Activated CD8-positive, alpha-beta memory T cell treated with anti-CD3 and anti-CD28 coated beads, Interleukin-2, amount 50 U/mL, for 1 hour (primary cell): ENCODE measurements around the gene FMR1NB.

Experiments
- DNase-seq: peaks from one replicate; pipeline ENCODE4 v3.0.0-alpha.2; 2020; ENCODE audit errors: extremely low read depth

The FMR1NB gene, protein sequence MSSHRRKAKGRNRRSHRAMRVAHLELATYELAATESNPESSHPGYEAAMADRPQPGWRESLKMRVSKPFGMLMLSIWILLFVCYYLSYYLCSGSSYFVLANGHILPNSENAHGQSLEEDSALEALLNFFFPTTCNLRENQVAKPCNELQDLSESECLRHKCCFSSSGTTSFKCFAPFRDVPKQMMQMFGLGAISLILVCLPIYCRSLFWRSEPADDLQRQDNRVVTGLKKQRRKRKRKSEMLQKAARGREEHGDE

DNA sequence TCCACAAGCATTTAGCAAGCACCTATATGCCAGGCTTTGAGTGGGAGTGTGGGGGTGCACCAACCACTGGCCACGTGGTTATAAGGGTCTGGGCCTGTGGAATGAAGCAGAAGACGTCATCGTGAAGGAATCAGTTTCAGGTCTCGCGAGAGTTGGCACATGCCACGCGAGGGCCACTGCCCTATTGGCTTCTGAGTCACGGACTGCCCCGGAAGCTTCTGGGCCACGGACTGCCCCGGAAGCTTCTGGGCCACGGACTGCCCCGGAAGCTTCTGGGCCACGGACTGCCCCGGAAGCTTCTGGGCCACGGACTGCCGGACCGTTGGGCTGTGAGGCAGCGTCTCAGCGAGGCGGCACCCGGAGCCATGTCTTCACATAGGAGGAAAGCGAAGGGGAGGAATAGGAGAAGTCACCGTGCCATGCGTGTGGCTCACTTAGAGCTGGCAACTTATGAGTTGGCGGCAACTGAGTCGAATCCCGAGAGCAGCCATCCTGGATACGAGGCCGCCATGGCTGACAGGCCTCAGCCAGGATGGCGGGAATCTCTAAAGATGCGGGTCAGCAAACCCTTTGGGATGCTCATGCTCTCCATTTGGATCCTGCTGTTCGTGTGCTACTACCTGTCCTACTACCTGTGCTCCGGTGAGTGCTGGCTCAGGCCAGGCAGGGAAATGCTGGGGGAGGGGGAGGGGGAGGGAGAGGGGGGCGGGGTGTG lies at the start of gene FMR1NB:
Gene FMR1NB (plus strand): TSS at position 300 of the 715 bp plus-strand sequence. CDS start 66 bp downstream, at position 366.
- no peak for DNase-seq

DNA sequence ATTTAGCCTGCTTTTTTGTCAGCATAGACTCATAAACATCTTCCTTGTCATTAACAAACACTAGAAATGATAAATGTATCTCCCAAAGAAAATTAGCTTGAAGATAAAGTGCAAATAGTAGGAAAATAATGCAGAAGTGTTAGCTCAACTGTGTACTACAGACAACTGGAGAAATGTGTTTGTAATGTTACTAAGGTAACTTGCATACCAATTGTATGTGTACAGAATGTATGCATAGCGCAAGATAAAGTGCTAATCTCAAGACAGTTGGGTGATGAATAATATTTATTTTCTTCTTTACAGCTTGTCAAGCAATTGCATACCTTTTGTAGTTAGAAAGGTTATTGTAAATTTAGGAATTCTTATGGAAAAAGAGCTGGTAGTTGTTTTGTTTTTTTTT lies 47.3 kb upstream of the FMR1NB start:
- DNase-seq: no peak

DNA sequence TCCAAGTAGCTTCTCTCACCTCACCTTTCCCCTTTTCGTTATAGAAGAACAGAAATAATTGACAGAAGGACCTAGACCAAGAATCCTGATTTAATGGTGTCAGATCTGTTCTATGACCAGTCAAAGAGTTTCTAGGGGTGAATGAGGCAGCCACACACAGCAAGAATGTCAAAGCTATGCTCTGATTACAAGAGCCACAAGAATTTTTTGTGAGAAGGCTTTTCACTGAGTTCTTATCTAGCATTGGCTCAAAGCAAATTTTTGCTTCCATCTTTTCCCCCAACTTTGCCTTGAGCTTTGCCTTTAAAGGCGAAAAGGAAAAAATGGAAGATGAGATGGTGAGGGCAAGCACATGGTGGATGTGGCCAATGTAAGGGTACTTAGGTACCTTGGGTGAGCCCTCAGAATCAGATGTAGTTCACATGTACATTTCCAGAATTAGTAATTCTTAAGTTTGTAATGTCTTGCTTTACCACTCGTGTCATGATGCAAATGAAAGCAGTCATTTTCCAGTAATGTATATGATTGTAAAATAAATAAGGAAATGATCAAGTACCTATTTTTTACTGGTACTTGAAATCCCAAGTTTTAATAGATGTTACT lies 45.9 kb upstream of the FMR1NB start:
- DNase-seq: no peak

DNA sequence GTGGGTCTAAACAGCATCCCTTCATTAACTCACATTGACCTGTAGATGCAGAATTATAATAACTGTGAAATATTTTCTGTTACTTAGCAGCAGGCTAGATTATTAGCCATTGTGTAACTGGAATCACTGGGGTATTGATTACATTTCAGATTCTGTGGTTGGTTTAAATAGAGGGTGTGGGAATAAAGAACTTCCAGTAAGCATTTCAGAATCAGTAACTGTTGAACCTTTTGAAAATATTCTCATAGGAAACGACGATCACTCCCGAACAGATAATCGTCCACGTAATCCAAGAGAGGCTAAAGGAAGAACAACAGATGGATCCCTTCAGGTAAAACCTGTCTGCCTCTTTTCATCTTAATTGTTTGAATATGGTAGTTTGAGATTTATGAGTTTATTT lies 35.9 kb upstream of the FMR1NB start:
- DNase-seq: no peak

DNA sequence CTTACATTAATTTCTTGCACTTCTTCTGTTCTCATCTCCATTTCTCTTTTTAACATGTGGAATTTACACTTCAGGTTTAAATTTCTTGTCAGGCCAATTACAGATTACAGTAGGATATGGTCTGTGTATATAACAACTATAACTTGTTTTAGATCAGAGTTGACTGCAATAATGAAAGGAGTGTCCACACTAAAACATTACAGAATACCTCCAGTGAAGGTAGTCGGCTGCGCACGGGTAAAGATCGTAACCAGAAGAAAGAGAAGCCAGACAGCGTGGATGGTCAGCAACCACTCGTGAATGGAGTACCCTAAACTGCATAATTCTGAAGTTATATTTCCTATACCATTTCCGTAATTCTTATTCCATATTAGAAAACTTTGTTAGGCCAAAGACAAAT lies 32.6 kb upstream of the FMR1NB start:
- DNase-seq: no peak

DNA sequence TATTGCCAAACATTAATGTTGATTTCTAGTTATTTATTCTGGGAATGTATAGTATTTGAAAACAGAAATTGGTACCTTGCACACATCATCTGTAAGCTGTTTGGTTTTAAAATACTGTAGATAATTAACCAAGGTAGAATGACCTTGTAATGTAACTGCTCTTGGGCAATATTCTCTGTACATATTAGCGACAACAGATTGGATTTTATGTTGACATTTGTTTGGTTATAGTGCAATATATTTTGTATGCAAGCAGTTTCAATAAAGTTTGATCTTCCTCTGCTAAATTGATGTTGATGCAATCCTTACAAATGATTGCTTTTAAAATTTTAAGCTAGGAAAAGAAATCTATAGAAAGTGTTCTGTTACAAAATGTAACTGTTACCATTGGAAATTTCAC lies 30.8 kb upstream of the FMR1NB start:
- no peak for DNase-seq

DNA sequence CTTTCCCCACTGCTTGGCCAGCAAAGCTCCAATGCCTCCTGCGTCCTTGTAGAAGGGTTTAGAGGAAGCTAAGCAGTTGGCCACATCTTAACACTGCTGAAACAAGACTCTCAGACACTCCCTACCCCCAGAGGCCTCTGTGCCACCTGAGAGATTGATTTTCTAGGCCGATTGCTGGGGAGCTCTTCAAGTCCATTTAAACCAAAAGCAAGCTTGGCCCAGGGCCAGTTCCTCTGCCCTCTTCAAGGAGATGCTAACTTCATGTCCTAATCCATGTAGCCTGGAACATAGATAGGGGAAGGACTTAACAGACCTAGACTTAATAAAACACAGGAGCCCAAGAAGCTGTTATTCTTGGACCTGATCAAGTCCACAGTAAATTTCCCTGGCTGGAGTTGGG lies 27.2 kb upstream of the FMR1NB start:
- no peak for DNase-seq

DNA sequence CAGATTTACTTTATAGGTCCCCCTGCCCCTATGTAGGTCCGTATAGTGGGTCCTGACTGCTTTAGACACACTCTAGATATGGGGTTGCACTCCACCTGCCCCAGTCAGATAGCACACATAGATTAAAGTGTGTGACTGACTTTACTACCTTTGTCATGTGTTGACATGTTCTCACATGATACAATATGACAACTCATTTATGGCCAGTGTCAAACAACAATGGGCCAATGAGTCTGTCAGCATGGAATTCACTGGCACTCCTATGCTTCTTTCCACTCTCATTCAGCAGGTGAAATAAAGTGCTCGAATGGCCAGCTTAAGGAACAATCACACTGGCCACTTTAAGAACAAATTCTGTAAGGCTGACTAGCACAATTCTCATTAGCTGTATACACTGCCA lies 23.8 kb upstream of the FMR1NB start:
- no peak for DNase-seq

DNA sequence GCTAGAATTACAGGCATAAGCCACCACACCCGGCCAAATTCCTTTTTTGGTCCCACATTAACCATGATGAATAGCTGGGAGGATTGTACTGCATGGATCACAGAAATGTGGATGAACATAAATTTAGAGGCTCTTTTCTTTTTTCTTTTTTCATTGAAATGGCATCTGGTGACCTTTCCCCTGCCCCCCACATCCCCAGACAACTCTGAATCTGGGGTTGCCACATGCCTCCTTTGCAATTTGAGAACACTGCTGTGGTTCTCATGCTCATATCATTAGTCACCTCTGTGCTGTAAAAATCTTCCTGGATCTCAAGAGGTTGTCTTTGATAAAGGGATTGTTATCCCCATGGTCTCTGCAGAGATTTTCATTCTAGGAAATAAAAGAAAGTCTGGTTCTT lies 22.8 kb upstream of the FMR1NB start:
- no peak for DNase-seq

DNA sequence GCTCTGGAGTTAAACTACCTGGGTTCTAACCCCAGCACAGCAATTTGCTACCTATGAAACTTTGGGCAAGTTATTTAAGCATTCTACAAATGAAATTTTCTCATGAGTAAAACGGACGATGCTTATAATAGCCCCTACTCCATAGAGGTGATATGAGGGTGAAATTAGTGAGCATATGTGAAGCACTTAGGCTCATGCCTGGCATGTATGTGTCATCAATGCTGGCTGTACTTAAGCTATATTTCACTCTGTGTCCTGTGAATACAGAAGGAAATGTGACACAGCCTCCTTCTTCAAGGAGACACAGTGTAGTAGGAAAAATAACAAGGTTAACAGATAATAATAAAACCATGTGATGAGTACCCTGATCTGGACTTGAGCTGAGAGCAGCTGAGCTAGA lies 20.4 kb upstream of the FMR1NB start:
- DNase-seq: no peak

DNA sequence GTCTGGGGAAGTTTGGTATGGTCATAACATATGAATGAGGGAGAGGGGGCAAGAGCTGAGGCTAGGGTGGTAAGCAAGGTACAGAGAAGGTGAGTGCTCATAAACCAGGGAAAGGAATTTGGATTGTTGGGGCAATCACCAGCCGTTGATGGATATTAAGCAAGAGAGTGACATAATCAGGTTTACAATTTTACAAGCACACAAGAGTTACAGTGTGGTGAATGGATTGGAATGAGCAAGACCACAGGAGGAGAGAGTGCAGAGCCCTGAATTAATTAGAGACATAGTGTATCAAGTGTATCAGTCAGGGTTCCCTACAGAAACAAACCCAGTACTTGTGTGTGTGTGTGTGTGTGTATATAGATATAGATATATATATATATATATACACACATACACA lies 18.7 kb upstream of the FMR1NB start:
- DNase-seq: no peak

DNA sequence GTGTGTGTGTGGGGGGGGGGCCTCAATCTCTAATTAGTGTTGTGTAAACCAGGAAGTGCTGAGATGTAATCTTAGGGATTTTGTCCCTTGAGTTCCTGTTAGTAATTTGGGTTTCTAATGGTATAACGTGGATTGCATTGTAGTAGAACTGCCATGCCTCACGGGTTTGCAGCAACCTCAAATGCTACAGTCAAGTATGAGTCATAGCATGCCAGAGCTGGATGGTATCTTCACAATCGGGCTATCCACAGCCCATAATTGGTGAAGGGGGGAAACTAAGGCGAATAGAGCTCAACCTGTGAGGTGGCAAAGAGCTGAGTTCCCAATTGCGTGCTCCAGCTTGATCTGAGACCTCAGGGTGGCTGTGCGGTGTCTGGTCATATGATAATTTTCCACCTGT lies 2.2 kb upstream of the FMR1NB start:
- no peak for DNase-seq

DNA sequence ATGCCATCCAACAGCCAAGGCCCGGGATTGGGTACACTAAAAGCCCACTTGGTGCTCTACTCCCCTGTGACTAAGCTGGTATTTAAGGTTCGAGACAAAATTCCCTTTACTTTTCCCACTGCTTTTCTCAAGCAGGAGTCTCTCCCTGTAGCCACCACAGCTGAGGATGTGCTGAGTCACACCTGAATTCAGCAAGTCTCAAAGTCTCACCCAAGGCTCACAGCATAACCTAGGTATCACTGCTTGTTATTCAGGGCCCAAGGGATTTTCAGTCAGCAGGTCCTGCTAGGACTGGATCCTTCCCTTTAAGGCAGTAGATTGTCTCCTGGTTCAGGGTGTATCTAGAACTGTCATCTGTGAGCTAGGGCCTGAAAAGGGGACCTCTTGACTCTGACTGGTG lies 39.2 kb downstream of the FMR1NB start:
- DNase-seq: no peak

DNA sequence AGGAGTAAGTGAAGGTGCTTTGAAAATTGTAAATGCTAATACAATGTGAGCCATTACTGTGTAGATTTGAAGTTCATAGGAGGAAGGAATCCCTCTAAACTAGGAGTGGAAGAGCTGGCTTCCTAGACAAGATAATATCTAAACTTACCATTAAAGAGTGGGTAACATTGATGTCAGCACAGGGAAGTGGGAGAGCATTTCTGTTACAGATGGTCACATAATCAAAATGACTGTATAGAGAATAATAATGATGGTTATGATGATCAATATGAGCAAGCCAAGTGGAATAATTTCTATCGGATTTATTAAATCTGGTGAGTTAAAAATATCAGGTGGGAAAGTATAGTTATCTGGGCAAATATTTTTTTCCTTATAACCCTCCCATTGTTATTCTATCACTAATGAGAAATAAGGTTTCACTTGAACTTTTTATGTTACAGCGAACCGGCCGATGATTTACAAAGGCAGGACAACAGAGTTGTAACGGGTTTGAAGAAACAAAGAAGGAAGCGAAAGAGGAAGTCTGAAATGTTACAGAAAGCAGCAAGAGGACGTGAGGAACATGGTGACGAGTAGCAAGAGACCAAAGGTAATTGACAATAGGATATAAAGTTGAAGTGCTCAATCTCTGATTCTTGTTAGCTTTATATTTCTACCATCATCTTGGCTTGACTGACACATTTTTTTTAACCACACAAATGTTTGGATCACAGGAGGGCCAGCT lies 43.5 kb downstream of the FMR1NB start:
- DNase-seq: no peak

DNA sequence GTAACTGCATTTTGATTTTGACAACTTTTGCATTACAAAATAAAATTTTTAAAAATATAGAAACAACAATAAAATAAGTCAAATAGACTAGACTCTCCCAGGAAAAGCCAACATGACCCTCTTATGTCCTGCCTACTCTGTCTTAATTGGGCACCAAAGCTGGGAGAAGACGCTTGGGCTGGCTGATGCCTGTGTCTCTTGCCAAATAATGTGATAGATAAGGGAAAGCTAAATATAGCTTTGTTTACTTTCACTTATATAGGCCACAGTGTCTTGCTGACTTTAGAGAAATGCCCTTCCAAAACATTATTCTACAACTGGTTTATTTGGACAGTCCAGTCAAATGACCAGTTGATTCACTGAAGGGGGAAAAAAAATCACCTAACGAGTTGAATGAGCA lies 54.2 kb downstream of the FMR1NB start:
- no peak for DNase-seq

DNA sequence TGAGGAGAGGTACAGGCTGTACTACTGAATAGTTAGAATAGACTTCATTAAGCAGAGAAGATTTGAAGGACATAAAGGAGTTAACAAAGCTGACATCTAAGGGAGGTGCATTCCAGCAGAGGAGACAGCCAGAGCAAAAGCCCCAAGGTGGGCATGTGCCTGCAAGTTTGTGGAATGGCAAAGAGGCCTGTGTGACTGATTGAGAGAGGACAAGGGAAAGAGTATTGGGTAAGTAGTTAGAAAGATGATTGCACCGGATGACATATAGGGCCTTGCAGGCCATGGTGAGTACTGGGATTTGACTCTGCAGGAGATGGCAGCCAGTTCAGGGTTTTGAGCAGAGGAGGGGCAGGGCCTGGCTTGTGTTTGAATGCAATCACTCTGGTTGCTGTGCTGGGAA lies 55.9 kb downstream of the FMR1NB start:
- DNase-seq: no peak

DNA sequence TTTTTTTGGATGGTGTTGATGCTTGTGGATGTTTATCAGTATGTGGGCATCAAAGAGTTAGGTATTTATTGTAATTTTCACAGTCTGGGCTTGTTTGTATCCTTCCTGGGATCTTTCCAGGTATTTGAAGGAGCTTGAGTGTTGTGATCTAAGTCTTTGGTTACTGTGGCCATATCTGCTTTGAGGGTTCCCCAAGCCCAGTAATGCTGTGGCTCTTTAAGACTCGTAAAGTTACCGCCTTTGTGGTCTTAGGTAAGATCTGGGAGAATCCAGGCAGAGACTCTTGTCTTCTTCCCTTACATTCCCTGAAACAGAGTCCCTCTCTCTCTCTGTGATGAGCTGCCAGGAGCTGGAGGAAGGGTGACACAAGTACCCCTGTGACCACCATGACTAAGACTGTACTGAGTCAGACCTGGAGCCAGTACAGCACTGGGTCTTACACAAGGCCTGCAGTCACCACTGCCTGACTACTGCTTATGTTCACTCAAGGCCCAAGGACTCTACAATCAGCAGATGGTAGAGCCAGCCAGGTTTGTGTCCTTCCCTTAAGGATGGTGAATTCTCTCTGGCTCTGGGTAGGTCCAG lies 62.2 kb downstream of the FMR1NB start:
- DNase-seq: no peak

DNA sequence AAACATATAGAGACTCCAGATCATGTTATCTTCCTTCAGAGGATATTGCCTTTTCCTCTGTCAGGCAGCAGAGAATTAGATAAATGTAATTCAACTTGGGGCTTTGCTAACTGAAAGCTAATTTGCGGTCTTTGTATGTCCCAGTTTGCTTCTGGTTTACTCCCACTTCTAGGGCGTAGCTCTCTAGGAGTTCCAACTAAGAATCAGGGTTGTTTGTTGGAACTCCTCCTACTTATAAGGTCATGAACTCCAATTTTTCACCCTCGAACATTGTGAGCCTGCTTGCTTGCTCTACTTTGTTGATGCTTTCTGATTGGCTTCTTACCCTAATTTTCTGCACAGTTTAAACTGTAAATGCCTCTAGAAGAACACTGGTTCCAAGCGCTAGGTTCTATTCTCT lies 66.1 kb downstream of the FMR1NB start:
- no peak for DNase-seq

DNA sequence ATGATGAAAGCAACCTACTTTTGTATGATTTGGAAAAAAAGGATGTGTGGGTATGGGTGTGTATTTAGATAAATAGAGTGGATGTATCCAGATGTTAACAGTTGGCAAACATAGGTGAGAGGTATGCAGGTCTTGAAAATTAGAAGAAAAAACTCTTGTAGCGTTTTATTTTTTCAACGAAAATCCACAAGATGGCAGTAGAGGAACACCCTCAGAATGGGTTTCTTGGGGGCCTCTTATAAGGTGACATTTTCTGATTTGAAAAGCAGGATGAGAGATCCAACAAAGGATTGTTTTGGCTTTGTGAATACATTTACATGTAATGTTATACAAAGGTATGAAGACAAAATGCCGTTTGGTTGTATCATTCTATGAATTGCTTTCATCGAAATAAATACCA lies 68.3 kb downstream of the FMR1NB start:
- no peak for DNase-seq

DNA sequence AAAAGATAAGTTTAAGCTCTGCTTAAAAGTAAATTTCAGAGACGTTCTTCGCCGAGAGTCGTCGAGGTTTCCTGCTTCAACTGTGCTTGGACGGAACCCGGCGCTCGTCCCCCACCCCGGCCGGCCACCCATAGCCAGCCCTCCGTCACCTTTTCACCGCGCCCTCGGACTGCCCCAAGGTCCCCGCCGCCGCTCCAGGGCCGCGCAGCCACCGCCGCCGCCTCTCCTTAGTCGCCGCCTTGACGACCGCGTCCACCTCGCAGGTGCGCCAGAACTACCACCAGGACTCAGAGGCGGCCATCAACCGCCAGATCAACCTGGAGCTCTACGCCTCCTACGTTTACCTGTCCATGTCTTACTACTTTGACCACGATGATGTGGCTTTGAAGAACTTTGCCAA lies 70.8 kb downstream of the FMR1NB start:
- no peak for DNase-seq

DNA sequence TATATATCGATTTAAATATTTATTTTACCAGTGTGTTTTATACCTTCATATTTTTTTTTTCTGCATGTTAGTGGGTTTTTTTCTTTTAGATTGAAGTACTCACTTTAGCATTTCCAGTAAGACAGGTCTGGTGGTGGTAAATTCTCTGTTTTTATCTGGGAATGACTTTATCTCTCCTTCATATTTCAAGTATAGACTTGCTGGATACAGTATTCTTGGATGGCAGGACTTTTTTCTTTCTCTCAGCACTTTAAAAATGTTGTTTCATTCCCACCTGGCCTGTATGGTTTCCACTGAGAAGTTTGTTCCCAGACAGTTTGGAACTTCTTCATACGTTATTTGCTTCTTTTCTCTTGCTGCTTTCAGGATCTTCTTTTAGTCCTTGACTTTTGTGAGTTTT lies 86.1 kb downstream of the FMR1NB start:
- DNase-seq: no peak

DNA sequence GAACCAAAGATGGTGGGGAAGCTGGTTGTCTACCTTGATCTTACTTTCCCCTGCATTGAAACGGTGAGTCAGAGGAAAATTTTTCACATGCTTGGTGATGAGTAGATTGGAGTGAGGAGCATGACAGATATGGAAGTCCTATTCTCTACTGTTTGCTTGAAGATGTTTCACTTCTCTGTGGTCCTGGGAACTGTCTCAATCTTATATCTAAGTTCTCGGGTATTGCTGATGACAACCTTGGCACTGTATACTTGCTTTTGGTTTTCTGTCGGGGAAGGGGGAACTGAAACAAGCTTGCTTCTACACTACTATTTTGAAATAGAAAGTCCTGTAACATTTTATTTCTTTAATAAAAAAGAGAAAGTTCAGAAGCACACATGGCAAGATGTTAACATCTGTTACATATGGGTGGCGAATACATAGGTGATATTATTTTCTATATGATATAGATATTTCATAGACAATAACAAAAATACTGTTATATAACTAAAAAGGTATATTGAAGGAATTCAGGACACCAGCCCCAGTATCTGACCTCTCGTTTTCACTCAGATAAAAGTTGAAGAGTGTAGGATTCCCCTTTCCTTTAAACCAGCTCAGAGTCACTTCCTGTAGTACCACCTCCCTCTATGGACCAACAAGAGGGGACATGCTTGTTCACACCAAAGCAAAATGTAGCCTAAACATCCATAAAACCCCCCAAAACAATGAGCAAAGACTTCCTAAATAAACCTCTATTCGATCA lies 88.8 kb downstream of the FMR1NB start:
- no peak for DNase-seq
